DND-41 (cell line): ENCODE data around the gene RAB8B.

Experiments used
- EZH2 ChIP-seq: IDR thresholded peaks from 3 replicates; pipeline ENCODE4 v1.6.1; 2012; ENCODE audit warnings: borderline replicate concordance, low read depth, mild to moderate bottlenecking, moderate library complexity, low read length, inconsistent platforms; ENCODE audit not compliant: severe bottlenecking
- TF ChIP-seq, protein P1 (sequence below): IDR thresholded peaks from 2 replicates; pipeline ENCODE4 v1.5.1; 2012; ENCODE audit warnings: borderline replicate concordance, low read length, moderate library complexity, mild to moderate bottlenecking; ENCODE audit not compliant: poor library complexity, severe bottlenecking; ENCODE audit errors: extremely low read depth

GRCh38 chr15:63211549-63211948, 22.1 kb downstream of the RAB8B start:
- TF ChIP-seq, protein P1, sequence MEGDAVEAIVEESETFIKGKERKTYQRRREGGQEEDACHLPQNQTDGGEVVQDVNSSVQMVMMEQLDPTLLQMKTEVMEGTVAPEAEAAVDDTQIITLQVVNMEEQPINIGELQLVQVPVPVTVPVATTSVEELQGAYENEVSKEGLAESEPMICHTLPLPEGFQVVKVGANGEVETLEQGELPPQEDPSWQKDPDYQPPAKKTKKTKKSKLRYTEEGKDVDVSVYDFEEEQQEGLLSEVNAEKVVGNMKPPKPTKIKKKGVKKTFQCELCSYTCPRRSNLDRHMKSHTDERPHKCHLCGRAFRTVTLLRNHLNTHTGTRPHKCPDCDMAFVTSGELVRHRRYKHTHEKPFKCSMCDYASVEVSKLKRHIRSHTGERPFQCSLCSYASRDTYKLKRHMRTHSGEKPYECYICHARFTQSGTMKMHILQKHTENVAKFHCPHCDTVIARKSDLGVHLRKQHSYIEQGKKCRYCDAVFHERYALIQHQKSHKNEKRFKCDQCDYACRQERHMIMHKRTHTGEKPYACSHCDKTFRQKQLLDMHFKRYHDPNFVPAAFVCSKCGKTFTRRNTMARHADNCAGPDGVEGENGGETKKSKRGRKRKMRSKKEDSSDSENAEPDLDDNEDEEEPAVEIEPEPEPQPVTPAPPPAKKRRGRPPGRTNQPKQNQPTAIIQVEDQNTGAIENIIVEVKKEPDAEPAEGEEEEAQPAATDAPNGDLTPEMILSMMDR = no peak
- no peak for TF ChIP-seq EZH2
